H1 (cell line): ENCODE results near the gene YWHAG.

Source experiments
- BCL11A ChIP-seq, 2 experiments: IDR thresholded peaks; one replicate each; pipeline ENCODE4 v1.6.1; 2011; ENCODE audit warnings: low read depth in 2 of 2, low read length in 2 of 2, mild to moderate bottlenecking in 2 of 2
- BRCA1 ChIP-seq: IDR thresholded peaks from 2 replicates; pipeline ENCODE4 v1.6.1; 2012; ENCODE audit warnings: low read depth, low read length, improper control_type of control experiment
- CREB1 ChIP-seq: IDR thresholded peaks from 2 replicates; pipeline ENCODE4 v1.6.1; 2012; ENCODE audit warnings: inconsistent platforms
- EP300 ChIP-seq, 2 experiments: IDR thresholded peaks; 1 replicate in 1 of 2; 2 replicates in 1 of 2; pipeline ENCODE4 v1.6.1; 2011 to 2012; ENCODE audit warnings: low read depth in 2 of 2, low read length in 2 of 2, mild to moderate bottlenecking in 2 of 2, borderline replicate concordance in 1 of 2, inconsistent platforms in 1 of 2, moderate library complexity in 1 of 2
- GTF2F1 ChIP-seq: IDR thresholded peaks from 2 replicates; pipeline ENCODE4 v1.6.1; 2012; ENCODE audit warnings: low read depth, low read length, improper control_type of control experiment, borderline replicate concordance
- NANOG ChIP-seq: IDR thresholded peaks from 2 replicates; pipeline ENCODE4 v1.6.1; 2011; ENCODE audit warnings: low read length, low read depth, mild to moderate bottlenecking, inconsistent platforms; ENCODE audit not compliant: insufficient read depth, poor library complexity, severe bottlenecking
- POLR2A ChIP-seq, 2 experiments: IDR thresholded peaks; 1 replicate in 1 of 2; 2 replicates in 1 of 2; pipeline ENCODE4 v1.6.1; 2011; ENCODE audit warnings: low read depth in 2 of 2, low read length in 2 of 2, mild to moderate bottlenecking in 2 of 2; ENCODE audit errors: control extremely low read depth in 1 of 2
- POLR2AphosphoS5 ChIP-seq: IDR thresholded peaks from 2 replicates; pipeline ENCODE4 v1.6.1; 2011; ENCODE audit warnings: low read depth, low read length
- SIN3A ChIP-seq, 2 experiments: IDR thresholded peaks in 1 of 2; conservative IDR thresholded peaks in 1 of 2; 2 replicates each; pipeline ENCODE4 v1.6.1; 2011 to 2012; ENCODE audit warnings: low read length in 2 of 2, improper control_type of control experiment in 1 of 2, low read depth in 1 of 2, mild to moderate bottlenecking in 1 of 2
- TEAD4 ChIP-seq: IDR thresholded peaks from 2 replicates; pipeline ENCODE4 v1.6.1; 2012; ENCODE audit warnings: low read depth, low read length, inconsistent platforms, mixed read lengths
- TF ChIP-seq, protein P1 (sequence below), 3 experiments: IDR thresholded peaks; 1 replicate in 2 of 3; 2 replicates in 1 of 3; pipeline versions ENCODE4 v1.5.1 to v1.6.1; 2011; ENCODE audit warnings: low read length in 3 of 3, mild to moderate bottlenecking in 3 of 3, inconsistent platforms in 2 of 3, low read depth in 1 of 3, moderate library complexity in 1 of 3; ENCODE audit not compliant: insufficient read depth in 1 of 3; ENCODE audit errors: control extremely low read depth in 1 of 3
- TF ChIP-seq, protein P2 (sequence below): IDR thresholded peaks from 2 replicates; pipeline ENCODE4 v1.6.1; 2012; ENCODE audit warnings: inconsistent platforms

DNA sequence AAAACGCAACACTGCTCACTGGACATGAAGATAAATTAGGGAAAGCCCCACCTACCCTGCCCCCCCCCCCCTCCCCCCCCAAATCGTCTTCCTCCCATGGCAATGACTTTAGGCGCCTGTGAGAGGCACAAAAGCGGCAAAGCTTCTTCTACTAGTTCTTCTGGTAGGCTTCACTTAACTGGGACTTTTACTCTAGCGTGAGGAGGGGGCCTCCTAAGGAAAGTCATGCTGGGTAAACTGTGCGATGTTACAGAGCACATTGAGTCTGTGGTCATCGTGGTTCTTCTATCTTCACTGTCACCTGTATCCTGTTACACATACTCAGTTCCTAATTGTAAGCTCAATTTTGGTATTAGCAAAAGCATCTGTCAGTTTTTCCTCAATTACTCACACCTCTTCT is 31.2 kb downstream of the YWHAG start:
- no peak for TF ChIP-seq NANOG
- TF ChIP-seq BRCA1 = no peak
- TF ChIP-seq, protein P1, sequence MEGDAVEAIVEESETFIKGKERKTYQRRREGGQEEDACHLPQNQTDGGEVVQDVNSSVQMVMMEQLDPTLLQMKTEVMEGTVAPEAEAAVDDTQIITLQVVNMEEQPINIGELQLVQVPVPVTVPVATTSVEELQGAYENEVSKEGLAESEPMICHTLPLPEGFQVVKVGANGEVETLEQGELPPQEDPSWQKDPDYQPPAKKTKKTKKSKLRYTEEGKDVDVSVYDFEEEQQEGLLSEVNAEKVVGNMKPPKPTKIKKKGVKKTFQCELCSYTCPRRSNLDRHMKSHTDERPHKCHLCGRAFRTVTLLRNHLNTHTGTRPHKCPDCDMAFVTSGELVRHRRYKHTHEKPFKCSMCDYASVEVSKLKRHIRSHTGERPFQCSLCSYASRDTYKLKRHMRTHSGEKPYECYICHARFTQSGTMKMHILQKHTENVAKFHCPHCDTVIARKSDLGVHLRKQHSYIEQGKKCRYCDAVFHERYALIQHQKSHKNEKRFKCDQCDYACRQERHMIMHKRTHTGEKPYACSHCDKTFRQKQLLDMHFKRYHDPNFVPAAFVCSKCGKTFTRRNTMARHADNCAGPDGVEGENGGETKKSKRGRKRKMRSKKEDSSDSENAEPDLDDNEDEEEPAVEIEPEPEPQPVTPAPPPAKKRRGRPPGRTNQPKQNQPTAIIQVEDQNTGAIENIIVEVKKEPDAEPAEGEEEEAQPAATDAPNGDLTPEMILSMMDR (IDR thresholded peaks at IDR 0.05; ENCODE audit: control extremely low read depth in 1 of 3, insufficient read depth in 1 of 3, low read depth in 1 of 3, low read length in 3 of 3) = no peak
- TF ChIP-seq, protein P2, sequence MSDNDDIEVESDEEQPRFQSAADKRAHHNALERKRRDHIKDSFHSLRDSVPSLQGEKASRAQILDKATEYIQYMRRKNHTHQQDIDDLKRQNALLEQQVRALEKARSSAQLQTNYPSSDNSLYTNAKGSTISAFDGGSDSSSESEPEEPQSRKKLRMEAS = no peak
- TF ChIP-seq EP300 (IDR thresholded peaks at IDR 0.05; ENCODE audit: borderline replicate concordance in 1 of 2, low read depth in 2 of 2, low read length in 2 of 2) = no peak
- no peak for TF ChIP-seq POLR2A (IDR thresholded peaks at IDR 0.05; ENCODE audit: control extremely low read depth in 1 of 2, low read depth in 2 of 2, low read length in 2 of 2)
- TF ChIP-seq SIN3A (conservative IDR thresholded peaks at IDR 0.05 in 1 of 2, IDR thresholded peaks at IDR 0.05 in 1 of 2; ENCODE audit: low read depth in 1 of 2, low read length in 2 of 2) = no peak
- TF ChIP-seq CREB1 = no peak
- no peak for TF ChIP-seq TEAD4
- TF ChIP-seq POLR2AphosphoS5 = no peak
- TF ChIP-seq GTF2F1 = no peak
- TF ChIP-seq BCL11A (IDR thresholded peaks at IDR 0.05; ENCODE audit: low read depth in 2 of 2, low read length in 2 of 2) = no peak
